Prostate gland (tissue), 2 donors: Measurements from ENCODE around the gene RNASEH2B.

Experiments used
- POLR2A ChIP-seq: fragments of 450-650 bp; IDR thresholded peaks from one replicate; pipeline ENCODE4 v1.6.1; 2016; ENCODE audit warnings: antibody characterized with exemption, mild to moderate bottlenecking
- POLR2AphosphoS5 ChIP-seq: sonication (generic); formaldehyde crosslinking; IDR thresholded peaks from one replicate; pipeline ENCODE4 v1.6.1; 2017; ENCODE audit warnings: antibody characterized with exemption
- TF ChIP-seq, protein P1 (sequence below), 4 experiments: fragments of 200-600 bp in 2 of 4; fragments of 450-650 bp in 2 of 4; sonication (generic) in 2 of 4; IDR thresholded peaks; 1 replicate in 3 of 4; 2 replicates in 1 of 4; pipeline ENCODE4 v1.5.1; 2016 to 2019; ENCODE audit warnings: antibody characterized with exemption in 4 of 4, mild to moderate bottlenecking in 2 of 4, moderate library complexity in 2 of 4

- TF ChIP-seq, protein P1, sequence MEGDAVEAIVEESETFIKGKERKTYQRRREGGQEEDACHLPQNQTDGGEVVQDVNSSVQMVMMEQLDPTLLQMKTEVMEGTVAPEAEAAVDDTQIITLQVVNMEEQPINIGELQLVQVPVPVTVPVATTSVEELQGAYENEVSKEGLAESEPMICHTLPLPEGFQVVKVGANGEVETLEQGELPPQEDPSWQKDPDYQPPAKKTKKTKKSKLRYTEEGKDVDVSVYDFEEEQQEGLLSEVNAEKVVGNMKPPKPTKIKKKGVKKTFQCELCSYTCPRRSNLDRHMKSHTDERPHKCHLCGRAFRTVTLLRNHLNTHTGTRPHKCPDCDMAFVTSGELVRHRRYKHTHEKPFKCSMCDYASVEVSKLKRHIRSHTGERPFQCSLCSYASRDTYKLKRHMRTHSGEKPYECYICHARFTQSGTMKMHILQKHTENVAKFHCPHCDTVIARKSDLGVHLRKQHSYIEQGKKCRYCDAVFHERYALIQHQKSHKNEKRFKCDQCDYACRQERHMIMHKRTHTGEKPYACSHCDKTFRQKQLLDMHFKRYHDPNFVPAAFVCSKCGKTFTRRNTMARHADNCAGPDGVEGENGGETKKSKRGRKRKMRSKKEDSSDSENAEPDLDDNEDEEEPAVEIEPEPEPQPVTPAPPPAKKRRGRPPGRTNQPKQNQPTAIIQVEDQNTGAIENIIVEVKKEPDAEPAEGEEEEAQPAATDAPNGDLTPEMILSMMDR (IDR thresholded peaks at IDR 0.05): no peak
- TF ChIP-seq POLR2A: no peak
- no peak for TF ChIP-seq POLR2AphosphoS5
These were observed 20.3 kb upstream of the RNASEH2B start for GRCh38 chr13:50889317-50889716.
